ENCODE data around the gene RAB17.

- TF ChIP-seq EZH2 (IDR thresholded peaks at IDR 0.05; ENCODE audit: borderline replicate concordance) (no peak), CTCF (IDR thresholded peaks at IDR 0.05; ENCODE audit: poor library complexity) (no peak)
Observed at GRCh38 chr2:237630216-237631000, 39.9 kb upstream of the RAB17 start.

Data from hepatocyte (in vitro differentiated cells).